ENCODE measurements around the gene MACROD2.
"Not testable (repeated sequence)": the region's sequence is repeated elsewhere in the genome, so short reads cannot be mapped to it uniquely, and the experiment has no call there.

The MACROD2 gene

GRCh38 chr20:15077733-15078250 lies 1082.5 kb downstream of the MACROD2 start:
- DNase-seq (ENCODE audit: low read depth, low spot score): no peak

- no peak for DNase-seq (ENCODE audit: low read depth, low spot score)
Measured at GRCh38 chr20:15079594-15080340, 1084.5 kb downstream of the MACROD2 start.

- DNase-seq (ENCODE audit: low read depth, low spot score): no peak
Measured at GRCh38 chr20:15081261-15081660, 1085.9 kb downstream of the MACROD2 start.

GRCh38 chr20:15091421-15092037 lies 1096.2 kb downstream of the MACROD2 start:
- no peak for DNase-seq (ENCODE audit: low read depth, low spot score)

- DNase-seq (ENCODE audit: low read depth, low spot score): no peak
Measured at GRCh38 chr20:15098351-15098750, 1103.0 kb downstream of the MACROD2 start.

GRCh38 chr20:15099130-15099529 lies 1103.8 kb downstream of the MACROD2 start:
- DNase-seq (ENCODE audit: low read depth, low spot score): no peak

GRCh38 chr20:15100506-15101160 lies 1105.3 kb downstream of the MACROD2 start:
- no peak for DNase-seq (ENCODE audit: low read depth, low spot score)

- no peak for DNase-seq (ENCODE audit: low read depth, low spot score)
Measured at GRCh38 chr20:15107931-15108330, 1112.6 kb downstream of the MACROD2 start.

GRCh38 chr20:15109494-15109893 lies 1114.2 kb downstream of the MACROD2 start:
- no peak for DNase-seq (ENCODE audit: low read depth, low spot score)

GRCh38 chr20:15111654-15112053 lies 1116.3 kb downstream of the MACROD2 start:
- no peak for DNase-seq (ENCODE audit: low read depth, low spot score)

- no peak for DNase-seq (ENCODE audit: low read depth, low spot score)
Measured at GRCh38 chr20:15113144-15113773, 1117.9 kb downstream of the MACROD2 start.

GRCh38 chr20:15119852-15120487 lies 1124.7 kb downstream of the MACROD2 start:
- DNase-seq (ENCODE audit: low read depth, low spot score): no peak

- DNase-seq (ENCODE audit: low read depth, low spot score): no peak
Measured at GRCh38 chr20:15122613-15123012, 1127.3 kb downstream of the MACROD2 start.

- no peak for DNase-seq (ENCODE audit: low read depth, low spot score)
Measured at GRCh38 chr20:15131176-15131575, 1135.9 kb downstream of the MACROD2 start.

GRCh38 chr20:15138548-15139126 lies 1143.3 kb downstream of the MACROD2 start:
- no peak for DNase-seq (ENCODE audit: low read depth, low spot score)

- no peak for DNase-seq (ENCODE audit: low read depth, low spot score)
Measured at GRCh38 chr20:15139522-15139921, 1144.2 kb downstream of the MACROD2 start.

- no peak for DNase-seq (ENCODE audit: low read depth, low spot score)
Measured at GRCh38 chr20:15140286-15140685, 1145.0 kb downstream of the MACROD2 start.

GRCh38 chr20:15140940-15141339 lies 1145.6 kb downstream of the MACROD2 start:
- DNase-seq (ENCODE audit: low read depth, low spot score): not testable (repeated sequence)

GRCh38 chr20:15141861-15142260 lies 1146.5 kb downstream of the MACROD2 start:
- DNase-seq (ENCODE audit: low read depth, low spot score): no peak

- DNase-seq (ENCODE audit: low read depth, low spot score): no peak
Measured at GRCh38 chr20:15143478-15143877, 1148.2 kb downstream of the MACROD2 start.

GRCh38 chr20:15144916-15145315 lies 1149.6 kb downstream of the MACROD2 start:
- no peak for DNase-seq (ENCODE audit: low read depth, low spot score)
